GM21737 (cell line): ENCODE measurements around the gene NIT1.

Experiments
- ATAC-seq: cut with Tn5 transposase; IDR thresholded peaks from one replicate; pipeline ENCODE4 v1.9.1; 2021; ENCODE audit warnings: mild to moderate bottlenecking, moderate library complexity; ENCODE audit not compliant: unreplicated experiment

The NIT1 gene

GRCh38 chr1:161083748-161084596, 33.9 kb upstream of the NIT1 start:
- no peak for ATAC-seq

GRCh38 chr1:161084597-161084988, 33.3 kb upstream of the NIT1 start:
- no peak for ATAC-seq

GRCh38 chr1:161085165-161085564, 32.7 kb upstream of the NIT1 start:
- no peak for ATAC-seq

GRCh38 chr1:161086457-161086856, 31.4 kb upstream of the NIT1 start:
- no peak for ATAC-seq

- no peak for ATAC-seq
Observed at GRCh38 chr1:161088587-161089110, 29.3 kb upstream of the NIT1 start.

- ATAC-seq: no peak
Observed at GRCh38 chr1:161089251-161089924, 28.5 kb upstream of the NIT1 start, which contains the start of gene NECTIN4. Gene NECTIN4, minus strand, starts transcription at chr1:161089558. Its CDS starts 262 bp downstream, at chr1:161089296.

- no peak for ATAC-seq
Observed at GRCh38 chr1:161089938-161090337, 28.0 kb upstream of the NIT1 start.

GRCh38 chr1:161090617-161091016, 27.3 kb upstream of the NIT1 start:
- ATAC-seq: no peak

GRCh38 chr1:161091093-161091492, 26.8 kb upstream of the NIT1 start:
- no peak for ATAC-seq

GRCh38 chr1:161091796-161092507, 26.0 kb upstream of the NIT1 start:
- no peak for ATAC-seq

GRCh38 chr1:161092621-161093028, 25.3 kb upstream of the NIT1 start:
- ATAC-seq: no peak

- no peak for ATAC-seq
Observed at GRCh38 chr1:161094481-161094880, 23.4 kb upstream of the NIT1 start.

GRCh38 chr1:161095230-161095629, 22.7 kb upstream of the NIT1 start:
- ATAC-seq: no peak

GRCh38 chr1:161096015-161096414, 21.9 kb upstream of the NIT1 start:
- peak; percentile 25 for ATAC-seq

- ATAC-seq: no peak
Observed at GRCh38 chr1:161096530-161096929, 21.4 kb upstream of the NIT1 start.

GRCh38 chr1:161098210-161099068, 19.5 kb upstream of the NIT1 start, which contains the start of gene KLHDC9:
Gene KLHDC9, plus strand, starts transcription at chr1:161098361. Its CDS starts 175 bp downstream, at chr1:161098536.
- ATAC-seq: peak; percentile 61

- no peak for ATAC-seq
Observed at GRCh38 chr1:161099090-161099802, 18.7 kb upstream of the NIT1 start.

GRCh38 chr1:161100556-161100955, 17.3 kb upstream of the NIT1 start:
- ATAC-seq: no peak

GRCh38 chr1:161106431-161106830, 11.5 kb upstream of the NIT1 start:
- ATAC-seq: no peak

- no peak for ATAC-seq
Observed at GRCh38 chr1:161111117-161111516, 6.8 kb upstream of the NIT1 start.
